Measurements from ENCODE around the gene TNFAIP8. TPM values are rescaled to one million over a fixed set of nuclear protein-coding genes. Genes with fewer than 3 reads are reported as not detected.

The TNFAIP8 gene
- total RNA-seq, 1 donor from 2014 or later: 3.2 TPM

DNA sequence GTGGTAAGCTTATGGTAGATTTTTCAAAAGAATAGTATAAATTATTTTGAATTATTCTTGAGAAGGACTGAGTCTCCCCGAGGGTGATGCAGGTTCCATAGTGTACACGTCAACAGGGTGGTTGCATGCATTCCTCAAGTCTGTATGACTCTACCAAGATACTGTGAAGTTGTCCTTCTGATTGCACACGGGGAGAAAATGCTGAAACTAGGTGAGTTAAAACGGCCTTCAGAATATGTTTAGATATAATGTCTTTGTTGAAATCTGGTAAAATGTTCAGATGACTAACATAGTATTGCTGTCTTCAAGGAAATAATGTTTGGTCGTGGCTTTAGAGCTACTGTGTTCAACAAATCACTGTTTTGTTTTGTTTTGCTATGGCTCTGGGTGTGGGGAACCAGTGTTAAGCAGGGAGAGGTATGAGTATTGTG lies 22.4 kb upstream of the TNFAIP8 start:
- peak overlapping the region; percentile 59 for H3K4me3 ChIP-seq
- peaks cover 30% of the 10 kb centered on the region for H3K4me1 ChIP-seq
- H3K27me3 ChIP-seq (ENCODE audit: low read depth): no peaks in the 10 kb centered on the region
- no peaks in the 10 kb centered on the region for H3K36me3 ChIP-seq
- no peaks in the 10 kb centered on the region for H3K9me3 ChIP-seq (replicated peaks)
- DNase-seq: no peak
- TF ChIP-seq, protein P1, sequence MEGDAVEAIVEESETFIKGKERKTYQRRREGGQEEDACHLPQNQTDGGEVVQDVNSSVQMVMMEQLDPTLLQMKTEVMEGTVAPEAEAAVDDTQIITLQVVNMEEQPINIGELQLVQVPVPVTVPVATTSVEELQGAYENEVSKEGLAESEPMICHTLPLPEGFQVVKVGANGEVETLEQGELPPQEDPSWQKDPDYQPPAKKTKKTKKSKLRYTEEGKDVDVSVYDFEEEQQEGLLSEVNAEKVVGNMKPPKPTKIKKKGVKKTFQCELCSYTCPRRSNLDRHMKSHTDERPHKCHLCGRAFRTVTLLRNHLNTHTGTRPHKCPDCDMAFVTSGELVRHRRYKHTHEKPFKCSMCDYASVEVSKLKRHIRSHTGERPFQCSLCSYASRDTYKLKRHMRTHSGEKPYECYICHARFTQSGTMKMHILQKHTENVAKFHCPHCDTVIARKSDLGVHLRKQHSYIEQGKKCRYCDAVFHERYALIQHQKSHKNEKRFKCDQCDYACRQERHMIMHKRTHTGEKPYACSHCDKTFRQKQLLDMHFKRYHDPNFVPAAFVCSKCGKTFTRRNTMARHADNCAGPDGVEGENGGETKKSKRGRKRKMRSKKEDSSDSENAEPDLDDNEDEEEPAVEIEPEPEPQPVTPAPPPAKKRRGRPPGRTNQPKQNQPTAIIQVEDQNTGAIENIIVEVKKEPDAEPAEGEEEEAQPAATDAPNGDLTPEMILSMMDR (IDR thresholded peaks at IDR 0.05; ENCODE audit: borderline replicate concordance): no peak
- peak overlapping the region; percentile 85 for H3K27ac ChIP-seq (replicated peaks)
- intact Hi-C loops (cut with micrococcal nuclease): no loop called here

DNA sequence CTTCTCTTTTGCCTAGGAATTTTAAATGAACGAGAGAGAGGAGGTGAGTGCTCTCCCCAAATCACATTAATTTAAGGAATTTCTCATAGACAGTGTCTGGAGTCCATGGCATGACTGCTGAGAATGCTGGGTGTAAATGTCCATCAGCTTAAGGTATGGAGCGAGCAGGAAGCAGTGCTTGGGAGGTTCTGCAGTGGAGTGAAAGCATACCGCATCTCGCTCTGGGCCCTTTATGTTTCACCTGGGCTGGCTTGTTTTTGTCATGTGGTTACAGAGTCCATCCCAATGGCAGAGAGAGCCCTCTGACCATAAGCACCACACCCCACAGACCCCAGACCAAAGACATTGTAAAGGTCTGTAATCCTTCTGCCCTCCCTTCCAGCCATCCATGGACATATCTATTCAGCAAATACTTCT lies 20.6 kb upstream of the TNFAIP8 start:
- Histone ChIP-seq H3K9me3 (replicated peaks) (no peaks in the 10 kb centered on the region), H3K4me1 (peaks cover 37% of the 10 kb centered on the region), H3K4me3 (peak overlapping the region; percentile 59), H3K36me3 (no peaks in the 10 kb centered on the region), H3K27me3 (ENCODE audit: low read depth) (no peaks in the 10 kb centered on the region), H3K27ac (replicated peaks) (peak overlapping the region; percentile 85)
- intact Hi-C loops (cut with micrococcal nuclease): no loop called here
- no peak for DNase-seq
- TF ChIP-seq, protein P1 (IDR thresholded peaks at IDR 0.05; ENCODE audit: borderline replicate concordance): no peak

DNA sequence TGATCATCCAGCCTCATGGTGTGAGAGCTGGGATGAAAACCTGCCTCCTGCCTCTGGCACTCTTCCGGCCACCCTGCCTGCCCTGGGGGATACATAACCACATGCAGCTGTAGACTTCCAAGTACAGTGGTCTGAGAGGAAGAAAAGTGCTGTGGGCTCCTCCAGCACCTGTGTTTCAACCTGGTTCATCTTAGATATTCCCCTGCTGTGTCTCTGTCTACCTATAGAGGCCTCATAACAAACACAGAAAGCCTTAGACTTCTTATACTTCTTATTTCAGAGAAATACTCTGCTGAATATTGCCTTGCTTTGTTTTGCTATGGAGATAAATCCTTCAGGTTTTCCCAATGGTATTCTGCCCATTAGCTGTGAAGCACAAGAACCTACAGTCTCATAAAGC lies 19.6 kb upstream of the TNFAIP8 start:
- TF ChIP-seq, protein P1 (IDR thresholded peaks at IDR 0.05; ENCODE audit: borderline replicate concordance): no peak
- peak overlapping the region; percentile 85 for H3K27ac ChIP-seq (replicated peaks)
- H3K27me3 ChIP-seq (ENCODE audit: low read depth): no peaks in the 10 kb centered on the region
- H3K9me3 ChIP-seq (replicated peaks): no peaks in the 10 kb centered on the region
- no peak overlapping the region for H3K4me3 ChIP-seq
- H3K4me1 ChIP-seq: peaks cover 47% of the 10 kb centered on the region
- intact Hi-C loops (cut with micrococcal nuclease): no loop called here
- H3K36me3 ChIP-seq: no peaks in the 10 kb centered on the region
- DNase-seq: no peak

DNA sequence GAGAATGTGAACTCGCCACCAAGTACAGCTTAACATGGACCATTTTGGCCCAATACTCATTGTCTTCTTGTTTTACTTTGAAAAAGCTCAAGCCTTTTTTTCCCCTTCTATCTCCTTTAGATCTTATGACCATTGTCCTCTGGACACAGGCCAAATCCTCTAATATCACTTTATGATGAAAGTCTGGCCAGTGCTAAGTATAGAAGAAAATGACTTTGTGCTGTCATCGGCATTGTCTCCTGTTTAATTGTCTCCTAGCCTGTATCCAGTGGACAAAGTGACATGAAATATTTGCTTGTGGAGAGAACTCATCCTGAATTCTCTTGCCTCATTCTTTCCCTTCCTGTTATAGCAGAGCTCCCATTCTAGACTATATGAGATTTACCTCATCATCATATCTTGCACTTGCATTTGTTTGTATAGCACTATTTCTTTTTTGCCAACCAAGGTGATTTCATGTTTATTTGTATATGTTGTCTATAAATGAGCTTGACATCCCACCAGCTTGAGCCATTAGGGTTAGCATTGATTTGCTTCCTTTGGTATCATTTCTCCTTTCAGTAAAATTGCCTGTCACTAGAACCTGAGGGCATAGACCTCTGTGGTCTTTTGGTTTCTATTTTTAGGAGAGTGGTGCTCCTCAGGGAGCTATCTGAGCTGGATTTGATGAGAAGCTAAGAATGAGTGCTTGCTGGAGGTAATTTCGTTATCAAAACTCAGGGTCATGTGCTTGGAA lies 18.8 kb upstream of the TNFAIP8 start:
- Histone ChIP-seq H3K27me3 (ENCODE audit: low read depth) (no peaks in the 10 kb centered on the region), H3K4me1 (peaks cover 53% of the 10 kb centered on the region), H3K9me3 (replicated peaks) (no peaks in the 10 kb centered on the region), H3K27ac (replicated peaks) (peak overlapping the region; percentile 85), H3K4me3 (peak overlapping the region; percentile 25), H3K36me3 (no peaks in the 10 kb centered on the region)
- intact Hi-C loops (cut with micrococcal nuclease): no loop called here
- TF ChIP-seq, protein P1 (IDR thresholded peaks at IDR 0.05; ENCODE audit: borderline replicate concordance): no peak
- DNase-seq: no peak

DNA sequence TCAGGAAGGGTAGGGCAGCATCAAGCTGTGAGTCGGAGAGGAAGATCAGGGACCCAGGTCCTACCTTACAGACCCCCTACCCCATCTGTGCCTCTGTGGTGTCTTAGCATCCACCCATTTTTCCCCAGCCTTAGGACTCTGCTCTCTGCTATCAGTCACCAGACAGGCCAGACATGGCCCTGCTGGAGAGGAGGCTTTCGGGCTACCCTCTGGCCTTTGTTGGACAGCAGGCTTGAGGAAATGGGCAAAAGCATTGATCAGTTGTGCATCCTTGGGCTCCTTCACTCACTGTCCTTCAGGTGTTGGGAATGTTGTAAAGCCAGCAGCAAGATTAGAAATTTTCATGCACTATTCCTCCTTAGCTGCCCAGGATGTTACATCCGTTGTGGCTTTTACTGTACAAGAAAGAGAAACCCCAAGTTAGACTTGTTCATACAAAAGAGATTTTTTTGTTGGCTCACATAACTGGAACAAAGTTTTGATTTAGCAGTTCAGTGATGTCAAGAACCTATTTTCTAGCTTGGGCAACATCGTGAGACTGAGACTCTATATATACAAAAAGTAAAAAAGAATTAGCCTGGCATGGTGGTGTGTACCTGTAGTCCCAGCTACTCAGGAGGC lies 17.4 kb upstream of the TNFAIP8 start:
- H3K27ac ChIP-seq (replicated peaks): peak overlapping the region; percentile 55
- intact Hi-C loops (cut with micrococcal nuclease): no loop called here
- no peak for DNase-seq
- no peaks in the 10 kb centered on the region for H3K36me3 ChIP-seq
- H3K4me3 ChIP-seq: no peak overlapping the region
- H3K4me1 ChIP-seq: peaks cover 65% of the 10 kb centered on the region
- H3K27me3 ChIP-seq (ENCODE audit: low read depth): no peaks in the 10 kb centered on the region
- no peaks in the 10 kb centered on the region for H3K9me3 ChIP-seq (replicated peaks)
- TF ChIP-seq, protein P1 (IDR thresholded peaks at IDR 0.05; ENCODE audit: borderline replicate concordance): no peak

All from left ventricle myocardium inferior (tissue), 1 donor.